ENCODE data around the gene MTURN.

MTURN gene

GRCh38 chr7:30175636-30176147 is 40.9 kb downstream of the MTURN start:
- no peaks in the 10 kb centered on the region for H3K9me3 ChIP-seq (ENCODE audit: severe bottlenecking)
- H3K27me3 ChIP-seq (ENCODE audit: insufficient read depth, poor library complexity, severe bottlenecking), result no peaks in the 10 kb centered on the region
- no peak for ATAC-seq (ENCODE audit: low read depth)
- no peak for TF ChIP-seq CTCF (IDR thresholded peaks at IDR 0.05; ENCODE audit: poor library complexity, severe bottlenecking)
- no peak overlapping the region for H3K4me3 ChIP-seq (ENCODE audit: severe bottlenecking)
- DNase-seq (ENCODE audit: low spot score), result no peak
- H3K27ac ChIP-seq (ENCODE audit: poor library complexity, severe bottlenecking), result no peak overlapping the region
- H3K36me3 ChIP-seq (ENCODE audit: low read depth), result no peaks in the 10 kb centered on the region
- H3K4me1 ChIP-seq (ENCODE audit: insufficient read depth, poor library complexity, severe bottlenecking), result peaks cover 15% of the 10 kb centered on the region

DNA sequence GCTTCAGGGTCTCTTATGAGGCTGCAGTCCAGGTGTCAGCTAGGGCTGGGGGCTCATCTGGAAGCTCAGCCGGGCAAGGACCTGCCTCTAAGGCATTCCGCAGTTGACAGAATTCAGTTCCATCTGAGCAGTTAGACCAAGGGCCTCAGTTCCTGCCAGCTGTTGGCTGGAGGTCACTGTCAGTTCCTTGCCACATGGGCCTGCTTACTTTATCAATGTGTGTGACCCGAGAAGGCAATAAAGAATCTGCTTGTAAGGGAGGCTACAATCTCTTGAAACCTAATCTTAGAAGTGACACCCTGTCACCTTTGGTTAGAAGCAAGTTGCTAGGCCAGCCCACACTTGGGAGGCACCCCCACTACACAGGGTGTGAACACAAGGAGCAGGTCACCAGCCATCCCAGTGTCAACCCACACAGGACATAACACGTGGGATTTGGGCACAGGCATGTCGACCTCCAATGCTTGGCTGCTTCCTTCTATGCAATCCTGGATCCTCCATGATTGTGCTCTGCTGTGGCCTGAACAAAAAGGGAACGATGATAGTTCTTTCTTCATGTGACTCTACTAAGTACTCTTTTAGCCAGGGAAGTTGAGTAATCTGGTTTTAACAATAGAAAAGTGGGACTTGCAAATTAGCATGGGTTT is 41.8 kb downstream of the MTURN start:
- Histone ChIP-seq H3K27me3 (ENCODE audit: insufficient read depth, poor library complexity, severe bottlenecking) (no peaks in the 10 kb centered on the region), H3K4me1 (ENCODE audit: insufficient read depth, poor library complexity, severe bottlenecking) (peaks cover 12% of the 10 kb centered on the region), H3K36me3 (ENCODE audit: low read depth) (no peaks in the 10 kb centered on the region), H3K9me3 (ENCODE audit: severe bottlenecking) (no peaks in the 10 kb centered on the region), H3K27ac (ENCODE audit: poor library complexity, severe bottlenecking) (no peak overlapping the region), H3K4me3 (ENCODE audit: severe bottlenecking) (no peak overlapping the region)
- no peak for TF ChIP-seq CTCF (IDR thresholded peaks at IDR 0.05; ENCODE audit: poor library complexity, severe bottlenecking)
- ATAC-seq (ENCODE audit: low read depth) (no peak), DNase-seq (ENCODE audit: low spot score) (no peak)

- H3K27ac ChIP-seq (ENCODE audit: poor library complexity, severe bottlenecking), result no peak overlapping the region
- DNase-seq (ENCODE audit: low spot score) (no peak), ATAC-seq (ENCODE audit: low read depth) (no peak)
- H3K9me3 ChIP-seq (ENCODE audit: severe bottlenecking), result no peaks in the 10 kb centered on the region
- H3K4me3 ChIP-seq (ENCODE audit: severe bottlenecking), result no peak overlapping the region
- H3K36me3 ChIP-seq (ENCODE audit: low read depth), result no peaks in the 10 kb centered on the region
- peaks cover 6% of the 10 kb centered on the region for H3K4me1 ChIP-seq (ENCODE audit: insufficient read depth, poor library complexity, severe bottlenecking)
- no peak for TF ChIP-seq CTCF (IDR thresholded peaks at IDR 0.05; ENCODE audit: poor library complexity, severe bottlenecking)
- no peaks in the 10 kb centered on the region for H3K27me3 ChIP-seq (ENCODE audit: insufficient read depth, poor library complexity, severe bottlenecking)
These were observed 42.4 kb downstream of the MTURN start for GRCh38 chr7:30177186-30177585.

- Histone ChIP-seq H3K9me3 (ENCODE audit: severe bottlenecking) (no peaks in the 10 kb centered on the region), H3K4me1 (ENCODE audit: insufficient read depth, poor library complexity, severe bottlenecking) (no peaks in the 10 kb centered on the region), H3K27me3 (ENCODE audit: insufficient read depth, poor library complexity, severe bottlenecking) (no peaks in the 10 kb centered on the region), H3K27ac (ENCODE audit: poor library complexity, severe bottlenecking) (no peak overlapping the region), H3K4me3 (ENCODE audit: severe bottlenecking) (no peak overlapping the region), H3K36me3 (ENCODE audit: low read depth) (no peaks in the 10 kb centered on the region)
- DNase-seq (ENCODE audit: low spot score) (no peak), ATAC-seq (ENCODE audit: low read depth) (no peak)
- no peak for TF ChIP-seq CTCF (IDR thresholded peaks at IDR 0.05; ENCODE audit: poor library complexity, severe bottlenecking)
These were observed 43.2 kb downstream of the MTURN start for GRCh38 chr7:30177965-30178364.

DNA sequence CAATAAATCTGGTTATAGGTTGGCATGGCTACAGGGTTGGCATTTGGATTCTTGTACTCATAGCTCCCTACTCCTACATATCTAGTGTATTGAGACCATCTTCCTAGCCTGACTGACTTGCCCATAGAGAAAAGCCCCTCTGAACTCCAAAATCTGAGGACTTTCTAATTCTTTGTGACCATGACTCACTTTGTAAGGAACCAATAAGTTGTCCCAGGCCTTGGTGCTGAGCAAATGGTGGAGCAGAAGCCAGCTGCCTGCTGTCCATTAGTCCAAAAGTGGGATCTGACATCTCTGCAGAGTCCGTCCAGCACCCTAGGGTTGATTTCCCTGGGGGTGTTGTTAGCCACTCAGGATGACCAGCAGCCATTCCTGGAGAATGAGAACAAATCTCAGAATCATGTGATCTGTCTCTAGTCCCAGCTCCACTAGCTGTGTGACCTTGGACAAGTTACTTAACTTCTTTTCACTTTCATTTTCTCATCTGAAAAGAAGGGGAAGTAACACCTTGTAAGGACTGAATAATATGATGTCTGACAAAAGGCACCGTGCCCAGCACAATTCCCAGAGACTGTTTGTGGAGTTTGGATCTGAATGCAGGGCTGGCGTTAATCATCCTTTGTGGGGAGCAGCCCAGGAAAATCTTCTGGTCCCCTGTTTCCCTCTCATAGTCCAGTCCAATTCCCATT is 44.1 kb downstream of the MTURN start:
- Histone ChIP-seq H3K36me3 (ENCODE audit: low read depth) (no peaks in the 10 kb centered on the region), H3K27ac (ENCODE audit: poor library complexity, severe bottlenecking) (no peak overlapping the region), H3K9me3 (ENCODE audit: severe bottlenecking) (no peaks in the 10 kb centered on the region), H3K4me3 (ENCODE audit: severe bottlenecking) (no peak overlapping the region), H3K27me3 (ENCODE audit: insufficient read depth, poor library complexity, severe bottlenecking) (no peaks in the 10 kb centered on the region), H3K4me1 (ENCODE audit: insufficient read depth, poor library complexity, severe bottlenecking) (no peaks in the 10 kb centered on the region)
- no peak for DNase-seq (ENCODE audit: low spot score)
- TF ChIP-seq CTCF (IDR thresholded peaks at IDR 0.05; ENCODE audit: poor library complexity, severe bottlenecking), result no peak
- ATAC-seq (ENCODE audit: low read depth), result no peak

Measured in RWPE2 (cell line).